Vagina (tissue), 2 donors: ENCODE measurements around the gene ANKRD49. TPM values are rescaled to one million over a fixed set of nuclear protein-coding genes. Genes with fewer than 3 reads are reported as not detected.
"Not testable (repeated sequence)": the region's sequence is repeated elsewhere in the genome, so short reads cannot be mapped to it uniquely, and the experiment has no call there.

Source experiments
- DNase-seq, 2 donors: peaks; one replicate each; pipeline ENCODE4 v3.0.0-alpha.2; 2017; ENCODE audit errors: extremely low spot score in 2 of 2
- H3K27ac ChIP-seq: fragments of 200-600 bp; sonication (generic); one replicate; pipeline ENCODE4 v1.5.1; 2019
- H3K27me3 ChIP-seq: fragments of 200-600 bp; sonication (generic); one replicate; pipeline ENCODE4 v1.5.1; 2019
- H3K36me3 ChIP-seq, 2 donors: fragments of 200-600 bp; sonication (generic); one replicate each; pipeline ENCODE4 v1.5.1; 2017 to 2019
- H3K4me1 ChIP-seq: fragments of 200-600 bp; sonication (generic); one replicate; pipeline ENCODE4 v1.5.1; 2019
- H3K4me3 ChIP-seq, 2 donors: fragments of 200-600 bp; sonication (generic); 1 replicate in 1 of 2; 2 replicates in 1 of 2; pipeline ENCODE4 v1.5.1; 2016 to 2019
- H3K9me3 ChIP-seq: fragments of 200-600 bp; sonication (generic); one replicate; pipeline ENCODE4 v1.5.1; 2019
- CTCF ChIP-seq, 3 experiments: fragments of 450-650 bp in 2 of 3; fragments of 200-600 bp in 1 of 3; sonication (generic) in 1 of 3; IDR thresholded peaks; one replicate each; pipeline ENCODE4 v1.5.1; 2017 to 2019; ENCODE audit warnings: antibody characterized with exemption in 3 of 3, mild to moderate bottlenecking in 2 of 3, moderate library complexity in 2 of 3
- POLR2A ChIP-seq, 2 donors: fragments of 450-650 bp; IDR thresholded peaks; one replicate each; pipeline ENCODE4 v1.6.1; 2017; ENCODE audit warnings: antibody characterized with exemption in 2 of 2, mild to moderate bottlenecking in 2 of 2, moderate library complexity in 2 of 2
- POLR2AphosphoS5 ChIP-seq, 2 donors: sonication (generic); formaldehyde crosslinking; IDR thresholded peaks; one replicate each; pipeline ENCODE4 v1.9.0; 2017; ENCODE audit warnings: antibody characterized with exemption in 2 of 2, mild to moderate bottlenecking in 2 of 2, low read depth in 1 of 2; ENCODE audit not compliant: insufficient read depth in 1 of 2
- intact Hi-C: fragments of 100-400 bp; cut with DNase I; formaldehyde crosslinking; loops from one replicate; pipeline ENCODE4 v1.15.1; 2023
- total RNA-seq: library from RNA; depleted of rRNA; stranded (reverse); fragments of >200 nt; gene quantifications from one replicate; pipeline ENCODE4 v1.2.3, GENCODE V29; 2016

ANKRD49 gene
- total RNA-seq, 1 donor from 2014 or later, result 12.5 TPM

GRCh38 chr11:94486068-94486467 lies 7.7 kb upstream of the ANKRD49 start:
- H3K4me1 ChIP-seq, result no peaks in the 10 kb centered on the region
- TF ChIP-seq CTCF (IDR thresholded peaks at IDR 0.05) (no peak), POLR2AphosphoS5 (IDR thresholded peaks at IDR 0.05; ENCODE audit: insufficient read depth in 1 of 2, low read depth in 1 of 2) (no peak), POLR2A (IDR thresholded peaks at IDR 0.05) (no peak)
- H3K4me3 ChIP-seq, result no peak overlapping the region
- intact Hi-C loops, result no loop called here
- H3K27me3 ChIP-seq, result no peaks in the 10 kb centered on the region
- DNase-seq, result no peak
- H3K9me3 ChIP-seq, result no peaks in the 10 kb centered on the region
- H3K27ac ChIP-seq, result no peak overlapping the region
- peaks cover 0 to 28% of the 10 kb centered on the region in 2 donors for H3K36me3 ChIP-seq

DNA sequence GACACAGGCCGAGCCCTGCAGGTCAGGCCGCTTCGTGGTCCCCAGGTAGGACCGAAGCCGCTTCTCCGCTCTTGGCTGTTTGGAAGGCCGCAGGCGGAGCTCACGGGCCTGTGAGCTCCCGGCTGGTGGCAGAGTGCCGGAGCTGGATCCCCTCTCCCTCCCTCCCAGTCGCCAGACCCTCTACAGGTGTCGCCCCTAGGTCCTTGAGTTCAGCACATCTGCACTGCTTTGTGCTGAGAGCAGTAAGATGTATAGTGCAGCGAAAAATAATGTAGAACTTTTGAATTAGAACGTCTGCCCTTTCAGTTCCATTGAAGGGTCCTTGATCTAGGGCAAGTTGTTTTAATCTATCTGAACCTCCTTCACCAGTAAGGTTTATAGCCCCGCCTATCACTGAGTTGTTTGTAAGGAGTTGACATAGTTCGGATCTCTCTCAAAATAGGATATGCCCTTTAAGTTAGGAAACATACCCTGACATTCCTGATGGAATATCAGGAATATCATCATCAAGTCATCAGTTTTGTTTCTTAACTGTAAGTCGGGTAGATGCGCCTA lies 419 bp downstream of the ANKRD49 start:
- peak overlapping the region; percentile 80 for H3K27ac ChIP-seq
- DNase-seq, result no peak
- peaks cover 0 to 31% of the 10 kb centered on the region in 2 donors for H3K36me3 ChIP-seq
- intact Hi-C loops, result no loop called here
- peaks cover 34% of the 10 kb centered on the region for H3K4me1 ChIP-seq
- peak overlapping the region; percentile 66 to 83 for H3K4me3 ChIP-seq
- TF ChIP-seq POLR2AphosphoS5 (IDR thresholded peaks at IDR 0.05; ENCODE audit: insufficient read depth in 1 of 2, low read depth in 1 of 2), result peak in 1 of 2 donors; percentile 57
- no peak for TF ChIP-seq CTCF (IDR thresholded peaks at IDR 0.05)
- no peaks in the 10 kb centered on the region for H3K27me3 ChIP-seq
- no peaks in the 10 kb centered on the region for H3K9me3 ChIP-seq

DNA sequence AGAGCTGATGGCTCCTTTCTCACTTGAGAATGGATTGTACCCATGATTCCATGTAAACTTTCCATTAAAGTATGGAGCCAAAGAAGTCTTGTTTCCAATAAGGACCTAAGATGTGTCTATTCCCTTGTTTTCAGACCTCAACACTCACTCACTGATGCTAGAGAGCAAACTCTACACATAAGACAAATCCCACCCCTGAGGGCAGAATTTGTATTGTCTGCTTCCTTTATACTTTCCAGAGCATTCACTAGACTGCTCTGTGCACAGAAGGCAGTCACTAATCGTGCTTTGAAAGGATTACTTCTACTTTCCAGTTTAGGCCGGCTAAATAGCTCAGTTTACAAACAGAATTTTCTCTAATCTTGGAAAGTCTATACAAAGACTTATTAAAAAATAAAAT lies 6.4 kb downstream of the ANKRD49 start:
- Histone ChIP-seq H3K27me3 (no peaks in the 10 kb centered on the region), H3K4me1 (peaks cover 7% of the 10 kb centered on the region), H3K36me3 (peaks cover 0 to 45% of the 10 kb centered on the region in 2 donors), H3K9me3 (no peaks in the 10 kb centered on the region), H3K27ac (no peak overlapping the region), H3K4me3 (no peak overlapping the region)
- DNase-seq, result no peak
- TF ChIP-seq POLR2AphosphoS5 (IDR thresholded peaks at IDR 0.05; ENCODE audit: insufficient read depth in 1 of 2, low read depth in 1 of 2), result no peak
- TF ChIP-seq CTCF (IDR thresholded peaks at IDR 0.05), result no peak
- no peak for TF ChIP-seq POLR2A (IDR thresholded peaks at IDR 0.05)
- intact Hi-C loops, result no loop called here

DNA sequence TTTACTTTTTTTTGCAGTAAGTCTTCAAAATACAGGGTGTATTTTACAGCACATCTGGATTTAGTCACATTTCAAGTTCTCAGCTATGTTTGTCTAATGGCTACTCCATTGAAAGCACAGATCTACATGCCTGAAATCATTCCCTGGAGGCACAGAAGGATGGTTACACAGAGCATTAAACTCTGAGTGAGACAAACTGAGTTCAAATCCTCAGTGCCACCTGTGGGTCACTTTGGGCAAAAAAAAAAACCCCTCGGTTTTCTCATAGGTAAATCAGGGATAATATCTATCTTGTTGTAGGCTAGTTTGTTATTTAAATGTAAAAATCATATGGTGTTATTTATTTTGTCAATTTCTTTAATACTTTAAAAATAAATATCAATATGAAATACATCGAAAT lies 7.7 kb downstream of the ANKRD49 start:
- Histone ChIP-seq H3K4me3 (no peak overlapping the region), H3K9me3 (no peaks in the 10 kb centered on the region), H3K4me1 (no peaks in the 10 kb centered on the region), H3K27ac (no peak overlapping the region), H3K27me3 (no peaks in the 10 kb centered on the region), H3K36me3 (peaks cover 0 to 44% of the 10 kb centered on the region in 2 donors)
- TF ChIP-seq CTCF (IDR thresholded peaks at IDR 0.05), result no peak
- TF ChIP-seq POLR2A (IDR thresholded peaks at IDR 0.05), result no peak
- TF ChIP-seq POLR2AphosphoS5 (IDR thresholded peaks at IDR 0.05; ENCODE audit: insufficient read depth in 1 of 2, low read depth in 1 of 2), result no peak
- intact Hi-C loops, result no loop called here
- DNase-seq, result no peak

- intact Hi-C loops, result no loop called here
Measured at GRCh38 chr11:94504689-94505293, 11.0 kb downstream of the ANKRD49 start.

GRCh38 chr11:94506513-94506912 lies 12.7 kb downstream of the ANKRD49 start:
- H3K9me3 ChIP-seq, H3K27me3 ChIP-seq, H3K4me3 ChIP-seq, H3K4me1 ChIP-seq, H3K27ac ChIP-seq, intact Hi-C loops, H3K36me3 ChIP-seq, DNase-seq: not testable (repeated sequence)

More at GRCh38 chr11:94504689-94505293, 11.0 kb downstream of the ANKRD49 start:
- H3K27ac ChIP-seq, result no peak overlapping the region
- H3K36me3 ChIP-seq, result peaks cover 0 to 13% of the 10 kb centered on the region in 2 donors
- DNase-seq, result no peak
- H3K9me3 ChIP-seq, result no peaks in the 10 kb centered on the region
- no peaks in the 10 kb centered on the region for H3K27me3 ChIP-seq
- no peak overlapping the region for H3K4me3 ChIP-seq
- TF ChIP-seq CTCF (IDR thresholded peaks at IDR 0.05) (peak; percentile 43 to 55 (median 54)), POLR2AphosphoS5 (IDR thresholded peaks at IDR 0.05; ENCODE audit: insufficient read depth in 1 of 2, low read depth in 1 of 2) (no peak)
- no peaks in the 10 kb centered on the region for H3K4me1 ChIP-seq
